K562 (cell line): ENCODE results near the gene PPP1R12B. TPM values are rescaled to one million over a fixed set of nuclear protein-coding genes. Genes with fewer than 3 reads are reported as not detected.

ENCODE experiments used
- ATAC-seq: fragments of 200-7000 bp; cut with Tn5 transposase; 3 replicates; pipeline ENCODE4 v1.9.1; 2020; ENCODE audit warnings: moderate library complexity
- BruUV-seq: library from RNA; stranded (reverse); fragments of 400-500 nt; replicated peaks from 2 replicates; lab custom pipeline; 2021; lab: Mats Ljungman, UMichigan
- CTCF ChIA-PET: fragments of 300-600 bp; formaldehyde crosslinking; extraction: SDS; loops from one replicate; lab custom pipeline; 2021; ENCODE audit warnings: low intra/inter-chr PET ratio; lab: Yijun Ruan, JAX
- POLR2A ChIA-PET: fragments of 300-600, 350-650 bp; sonication (Branson Sonifier 250); formaldehyde crosslinking; extraction: SDS; loops from one replicate; lab custom pipeline; 2021; ENCODE audit warnings: antibody characterized with exemption, inconsistent platforms; lab: Yijun Ruan, JAX
- DNase-seq, 4 experiments: peaks; one replicate each; pipeline versions ENCODE4 v3.0.0 to v3.0.0-alpha.2; 2011 to 2018; ENCODE audit warnings: low spot score in 3 of 4, mixed read lengths in 3 of 4; ENCODE audit errors: extremely low read depth in 1 of 4
- FAIRE-seq: peaks from 2 replicates; lab custom pipeline; 2011; peaks lifted over from hg19 to GRCh38; lab: Jason Lieb, UNC
- H2AFZ ChIP-seq: 2 replicates; pipeline ENCODE4 v1.6.0; 2011; ENCODE audit warnings: low read depth, low read length, control low read depth, inconsistent platforms
- H3K27ac ChIP-seq: fragments of 200-600 bp; 3 replicates; pipeline ENCODE4 v1.8.0; 2011; ENCODE audit warnings: low read depth, mild to moderate bottlenecking, control low read depth, inconsistent platforms, low read length, moderate library complexity, mixed read lengths; ENCODE audit errors: extremely low read depth
- H3K27me3 ChIP-seq, 2 experiments: fragments of 300-600 bp in 1 of 2; 2 replicates in 1 of 2; 3 replicates in 1 of 2; pipeline versions ENCODE4 v1.6.0 to v1.8.0; 2011; ENCODE audit warnings: inconsistent platforms in 2 of 2, low read length in 2 of 2, mild to moderate bottlenecking in 1 of 2, mixed read lengths in 1 of 2, moderate library complexity in 1 of 2; ENCODE audit not compliant: control insufficient read depth in 2 of 2, insufficient read depth in 2 of 2
- H3K36me3 ChIP-seq: fragments of 300-600 bp; 3 replicates; pipeline ENCODE4 v1.8.0; 2011; ENCODE audit warnings: mild to moderate bottlenecking, low read length, inconsistent platforms; ENCODE audit not compliant: control insufficient read depth, insufficient read depth
- H3K4me1 ChIP-seq, 2 experiments: fragments of 200-600 bp in 1 of 2; replicated peaks in 1 of 2; 2 replicates in 1 of 2; 3 replicates in 1 of 2; pipeline versions ENCODE4 v1.5.1 to v1.8.0; 2011; ENCODE audit warnings: inconsistent platforms in 2 of 2, low read length in 2 of 2, mild to moderate bottlenecking in 1 of 2, mixed read lengths in 1 of 2, moderate library complexity in 1 of 2; ENCODE audit not compliant: control insufficient read depth in 2 of 2, insufficient read depth in 2 of 2
- H3K4me2 ChIP-seq: 2 replicates; pipeline ENCODE4 v1.6.1; 2011; ENCODE audit warnings: low read length, control low read depth, inconsistent platforms, mixed read lengths; ENCODE audit not compliant: insufficient read depth
- H3K4me3 ChIP-seq: fragments of 200-600 bp; sonication (generic), shearing (Covaris generic); 2 replicates; pipeline ENCODE4 v1.5.1; 2016; ENCODE audit warnings: control low read depth, inconsistent platforms
- H3K79me2 ChIP-seq: fragments of 200-600 bp; 3 replicates; pipeline ENCODE4 v1.8.0; 2011; ENCODE audit warnings: low read length, inconsistent platforms; ENCODE audit not compliant: control insufficient read depth, insufficient read depth
- H3K9ac ChIP-seq, 2 experiments: 2 replicates each; pipeline versions ENCODE4 v1.6.0 to v1.6.1; 2011; ENCODE audit warnings: low read depth in 2 of 2, low read length in 2 of 2, control low read depth in 1 of 2, inconsistent platforms in 1 of 2, mild to moderate bottlenecking in 1 of 2, mixed read lengths in 1 of 2; ENCODE audit not compliant: insufficient read depth in 1 of 2
- H3K9me1 ChIP-seq: one replicate; pipeline ENCODE4 v1.6.0; 2011; ENCODE audit warnings: inconsistent platforms, mild to moderate bottlenecking, low read length, moderate library complexity; ENCODE audit not compliant: control insufficient read depth, insufficient read depth
- H3K9me3 ChIP-seq: replicated peaks from 2 replicates; pipeline ENCODE4 v1.5.1; 2011; ENCODE audit warnings: low read depth, low read length, inconsistent platforms; ENCODE audit not compliant: control insufficient read depth, insufficient read depth
- H4K20me1 ChIP-seq: replicated peaks from 2 replicates; pipeline ENCODE4 v1.6.1; 2011; ENCODE audit warnings: low read length, inconsistent platforms, mixed read lengths; ENCODE audit not compliant: control insufficient read depth, insufficient read depth
- BRD4 ChIP-seq: fragments of 200-600 bp; sonication (generic); IDR thresholded peaks from 2 replicates; pipeline ENCODE4 v1.6.1; 2017; ENCODE audit warnings: inconsistent platforms
- CBFB ChIP-seq: sonication (generic); formaldehyde crosslinking; IDR thresholded peaks from 2 replicates; pipeline ENCODE4 v1.4.0; 2020; ENCODE audit warnings: mild to moderate bottlenecking, missing genetic modification reagents
- EP400 ChIP-seq: fragments of 450-650 bp; IDR thresholded peaks from 2 replicates; pipeline ENCODE4 v1.6.1; 2017; ENCODE audit warnings: antibody characterized with exemption, mild to moderate bottlenecking, moderate library complexity
- HSF4 ChIP-seq: fragments of 250-450 bp; sonication (Bioruptor Pico); IDR thresholded peaks from 2 replicates; pipeline ENCODE4 v2.1.2; 2022; ENCODE audit warnings: mild to moderate bottlenecking, moderate library complexity, borderline replicate concordance
- NFATC3 ChIP-seq: fragments of 450-650 bp; IDR thresholded peaks from 2 replicates; pipeline ENCODE4 v1.6.1; 2017; ENCODE audit warnings: mild to moderate bottlenecking
- NFE2L1 ChIP-seq: fragments of 450-650 bp; IDR thresholded peaks from 2 replicates; pipeline ENCODE4 v1.6.1; 2016; ENCODE audit warnings: missing genetic modification characterization, low read depth, mild to moderate bottlenecking, missing compliant biosample characterization, moderate library complexity, borderline replicate concordance
- RFX5 ChIP-seq: IDR thresholded peaks from 2 replicates; pipeline ENCODE4 v1.6.1; 2011; ENCODE audit warnings: low read depth, mild to moderate bottlenecking, improper control_type of control experiment, low read length
- SAFB ChIP-seq: fragments of 200-400 bp; formaldehyde crosslinking; IDR thresholded peaks from 2 replicates; pipeline ENCODE4 v1.6.1; 2017; ENCODE audit warnings: low read depth, low read length, borderline replicate concordance
- SRSF7 ChIP-seq: fragments of 200-400 bp; formaldehyde crosslinking; optimal IDR thresholded peaks from 2 replicates; pipeline ENCODE3; 2017; ENCODE audit warnings: mild to moderate bottlenecking, low read depth, low read length
- ZNF764 ChIP-seq: fragments of 250-450 bp; sonication (Bioruptor Pico); IDR thresholded peaks from 2 replicates; pipeline ENCODE4 v1.4.0; 2020; ENCODE audit warnings: low read depth, mild to moderate bottlenecking, moderate library complexity
- WGBS: fragments of 100-300 bp; shearing (Covaris generic); methylation state at CpG from one replicate; pipeline ENCODE4 v1.1.6; 2016; ENCODE audit warnings: low coverage, mixed read lengths; ENCODE audit not compliant: insufficient coverage; ENCODE audit errors: missing lambda C conversion rate; 5-methylcytosine and 5-hydroxymethylcytosine counted together
- in situ Hi-C: fragments of 300-500 bp; cut with MboI; formaldehyde crosslinking; loops from 4 replicates; pipeline ENCODE4 v1.15.0; 2018; ENCODE audit warnings: inconsistent platforms, mixed read lengths
- intact Hi-C: fragments of 100-400 bp; cut with micrococcal nuclease; formaldehyde crosslinking; loops from 2 replicates; pipeline ENCODE4 v1.14.2; 2022
- polyA plus RNA-seq, 8 experiments: library from polyadenylated mRNA; depleted of rRNA in 4 of 8; stranded (reverse) in 5 of 8; unstranded in 3 of 8; fragments of >200 nt; fragmentation: Nextera tagmentation in 2 of 8; fragmentation: Illumina TruSeq in 1 of 8; extraction: Ambion mirVana in 2 of 8; extraction: Trizol in 1 of 8; gene quantifications; 2 replicates each; pipeline versions ENCODE4 v1.2.1 to v1.2.3, GENCODE V29; 2011 to 2014; ENCODE audit warnings: inconsistent platforms in 1 of 8, missing spikeins in 1 of 8
- total RNA-seq, 7 experiments: library from RNA; depleted of rRNA in 6 of 7; stranded (reverse); fragments of >200 nt in 6 of 7; fragmentation: Illumina TruSeq in 2 of 7; extraction: Trizol in 2 of 7; gene quantifications; 2 replicates each; pipeline versions ENCODE4 v1.2.1 to v1.2.3, GENCODE V29; 2011 to 2021; ENCODE audit warnings: low replicate concordance in 1 of 7
- TF ChIP-seq, protein P1 (sequence below): sonication (generic); formaldehyde crosslinking; IDR thresholded peaks from 2 replicates; pipeline ENCODE4 v1.8.0; 2023; ENCODE audit warnings: mild to moderate bottlenecking, missing genetic modification reagents
- TF ChIP-seq, protein P2 (sequence below): fragments of 250-450 bp; sonication (Bioruptor Pico); IDR thresholded peaks from 2 replicates; pipeline ENCODE4 v1.4.0; 2020

The PPP1R12B gene
- total and polyA plus RNA-seq, 9 of the 15 experiments (the other 6 are each of a cell fraction or from before 2014, with no cell fraction given) = 0.73 to 16.9 (median 13.6) TPM

DNA sequence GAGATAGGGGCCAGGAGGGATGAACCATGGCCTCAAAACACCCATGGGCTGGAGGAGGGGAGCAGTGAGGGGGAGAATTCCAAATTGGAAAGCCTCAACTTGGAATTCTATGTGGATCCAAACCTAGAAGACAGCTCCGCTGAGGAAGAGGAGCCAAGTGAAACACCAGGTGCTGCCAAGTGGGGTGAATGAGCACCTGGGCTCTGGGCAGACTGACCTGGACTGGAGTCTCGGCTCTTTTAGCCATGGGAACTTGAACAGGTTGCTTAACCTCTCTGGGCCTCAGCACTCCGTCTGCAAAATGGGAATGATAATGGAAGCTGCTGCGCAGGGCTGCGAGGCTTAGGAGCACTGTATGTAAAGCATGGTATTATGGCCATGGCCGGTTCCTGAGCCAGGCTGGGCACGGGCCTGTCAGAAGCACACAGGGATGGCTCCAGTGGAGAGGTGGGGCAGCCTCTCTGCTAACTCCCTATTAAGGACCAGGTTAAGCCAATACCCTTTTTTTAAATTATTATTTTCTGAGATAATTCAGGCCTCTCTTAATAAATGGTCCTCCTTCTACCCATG lies 280.2 kb downstream of the PPP1R12B start:
- no peak for DNase-seq
- Histone ChIP-seq H3K36me3 (no peaks in the 10 kb centered on the region; the same call in 2 of the 3 replicates), H4K20me1 (peaks cover 10% of the 10 kb centered on the region), H3K9me1 (peaks cover 6% of the 10 kb centered on the region), H3K9ac (no peak overlapping the region), H2AFZ (no peak overlapping the region), H3K4me3 (no peak overlapping the region), H3K27me3 (peaks cover 7 to 59% of the 10 kb centered on the region in 2 experiments; a peak in 4 of 5 replicates), H3K9me3 (no peaks in the 10 kb centered on the region), H3K4me2 (no peak overlapping the region), H3K79me2 (no peaks in the 10 kb centered on the region), H3K4me1 (peaks cover 0 to 7% of the 10 kb centered on the region in 2 experiments; a peak in 3 of 5 replicates), H3K27ac (no peak overlapping the region)
- TF ChIP-seq SRSF7 (no peak), NFE2L1 (tag) (no peak), NFATC3 (no peak), HSF4 (CRISPR knock-in tag) (no peak), ZNF764 (no peak), BRD4 (no peak), CBFB (CRISPR knock-in tag) (no peak), SAFB (no peak), EP400 (no peak), RFX5 (no peak)
- TF ChIP-seq, protein P1, sequence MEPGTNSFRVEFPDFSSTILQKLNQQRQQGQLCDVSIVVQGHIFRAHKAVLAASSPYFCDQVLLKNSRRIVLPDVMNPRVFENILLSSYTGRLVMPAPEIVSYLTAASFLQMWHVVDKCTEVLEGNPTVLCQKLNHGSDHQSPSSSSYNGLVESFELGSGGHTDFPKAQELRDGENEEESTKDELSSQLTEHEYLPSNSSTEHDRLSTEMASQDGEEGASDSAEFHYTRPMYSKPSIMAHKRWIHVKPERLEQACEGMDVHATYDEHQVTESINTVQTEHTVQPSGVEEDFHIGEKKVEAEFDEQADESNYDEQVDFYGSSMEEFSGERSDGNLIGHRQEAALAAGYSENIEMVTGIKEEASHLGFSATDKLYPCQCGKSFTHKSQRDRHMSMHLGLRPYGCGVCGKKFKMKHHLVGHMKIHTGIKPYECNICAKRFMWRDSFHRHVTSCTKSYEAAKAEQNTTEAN = no peak
- TF ChIP-seq, protein P2, sequence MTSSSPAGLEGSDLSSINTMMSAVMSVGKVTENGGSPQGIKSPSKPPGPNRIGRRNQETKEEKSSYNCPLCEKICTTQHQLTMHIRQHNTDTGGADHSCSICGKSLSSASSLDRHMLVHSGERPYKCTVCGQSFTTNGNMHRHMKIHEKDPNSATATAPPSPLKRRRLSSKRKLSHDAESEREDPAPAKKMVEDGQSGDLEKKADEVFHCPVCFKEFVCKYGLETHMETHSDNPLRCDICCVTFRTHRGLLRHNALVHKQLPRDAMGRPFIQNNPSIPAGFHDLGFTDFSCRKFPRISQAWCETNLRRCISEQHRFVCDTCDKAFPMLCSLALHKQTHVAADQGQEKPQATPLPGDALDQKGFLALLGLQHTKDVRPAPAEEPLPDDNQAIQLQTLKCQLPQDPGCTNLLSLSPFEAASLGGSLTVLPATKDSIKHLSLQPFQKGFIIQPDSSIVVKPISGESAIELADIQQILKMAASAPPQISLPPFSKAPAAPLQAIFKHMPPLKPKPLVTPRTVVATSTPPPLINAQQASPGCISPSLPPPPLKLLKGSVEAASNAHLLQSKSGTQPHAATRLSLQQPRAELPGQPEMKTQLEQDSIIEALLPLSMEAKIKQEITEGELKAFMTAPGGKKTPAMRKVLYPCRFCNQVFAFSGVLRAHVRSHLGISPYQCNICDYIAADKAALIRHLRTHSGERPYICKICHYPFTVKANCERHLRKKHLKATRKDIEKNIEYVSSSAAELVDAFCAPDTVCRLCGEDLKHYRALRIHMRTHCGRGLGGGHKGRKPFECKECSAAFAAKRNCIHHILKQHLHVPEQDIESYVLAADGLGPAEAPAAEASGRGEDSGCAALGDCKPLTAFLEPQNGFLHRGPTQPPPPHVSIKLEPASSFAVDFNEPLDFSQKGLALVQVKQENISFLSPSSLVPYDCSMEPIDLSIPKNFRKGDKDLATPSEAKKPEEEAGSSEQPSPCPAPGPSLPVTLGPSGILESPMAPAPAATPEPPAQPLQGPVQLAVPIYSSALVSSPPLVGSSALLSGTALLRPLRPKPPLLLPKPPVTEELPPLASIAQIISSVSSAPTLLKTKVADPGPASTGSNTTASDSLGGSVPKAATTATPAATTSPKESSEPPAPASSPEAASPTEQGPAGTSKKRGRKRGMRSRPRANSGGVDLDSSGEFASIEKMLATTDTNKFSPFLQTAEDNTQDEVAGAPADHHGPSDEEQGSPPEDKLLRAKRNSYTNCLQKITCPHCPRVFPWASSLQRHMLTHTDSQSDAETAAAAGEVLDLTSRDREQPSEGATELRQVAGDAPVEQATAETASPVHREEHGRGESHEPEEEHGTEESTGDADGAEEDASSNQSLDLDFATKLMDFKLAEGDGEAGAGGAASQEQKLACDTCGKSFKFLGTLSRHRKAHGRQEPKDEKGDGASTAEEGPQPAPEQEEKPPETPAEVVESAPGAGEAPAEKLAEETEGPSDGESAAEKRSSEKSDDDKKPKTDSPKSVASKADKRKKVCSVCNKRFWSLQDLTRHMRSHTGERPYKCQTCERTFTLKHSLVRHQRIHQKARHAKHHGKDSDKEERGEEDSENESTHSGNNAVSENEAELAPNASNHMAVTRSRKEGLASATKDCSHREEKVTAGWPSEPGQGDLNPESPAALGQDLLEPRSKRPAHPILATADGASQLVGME (CRISPR knock-in tag) = no peak
- ChIA-PET CTCF (interaction anchor here (0.6 kb wide), 1 partner anchor 438 kb away, joined by 3 read pairs; no protein-coding TSS in a partner anchor), POLR2A (interaction anchor here (0.6 to 1.0 kb wide), 3 partner anchors 53 to 339 kb away, joined by 3 read pairs; no protein-coding TSS in a partner anchor)
- no peak for ATAC-seq
- intact Hi-C loops = no loop called here
- in situ Hi-C loops = loop anchor here (10.0 kb wide), 1 partner anchor 926 kb away; no protein-coding TSS in a partner anchor
- no peak for FAIRE-seq
- BruUV-seq = no TSS peak
- under 1% methylated on average over 7 of the region's 7 CpGs for WGBS
